Measurements from ENCODE around the gene SCN5A. TPM values are rescaled to one million over a fixed set of nuclear protein-coding genes. Genes with fewer than 3 reads are reported as not detected.

Gene SCN5A
- total RNA-seq, 1 experiment from 2014 or later: 11.5 TPM

DNA sequence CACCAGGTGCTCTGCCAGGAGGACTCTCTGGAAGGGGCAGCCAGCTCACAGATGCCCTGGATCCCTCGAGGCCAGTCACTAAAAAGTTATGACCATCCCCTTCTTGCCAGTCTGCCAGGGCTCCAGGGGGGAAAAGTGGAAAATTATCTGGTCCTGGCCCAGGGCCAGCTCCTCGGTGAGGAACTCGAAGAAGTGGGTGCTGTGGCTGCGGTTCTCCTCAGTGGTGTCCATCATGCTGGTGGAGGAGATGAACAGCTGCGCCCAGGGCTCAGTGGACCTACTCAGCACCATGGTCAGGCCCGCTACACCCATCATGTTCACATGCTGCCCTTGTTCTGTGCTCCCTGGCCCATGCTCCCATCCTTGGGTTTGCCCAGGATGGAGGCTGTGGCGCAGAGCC is 134.1 kb downstream of the SCN5A start:
- TF ChIP-seq EGR1 (IDR thresholded peaks at IDR 0.05; ENCODE audit: low read depth) (no peak), CEBPB (IDR thresholded peaks at IDR 0.05; ENCODE audit: low read depth) (no peak), ZNF274 (IDR thresholded peaks at IDR 0.05; ENCODE audit: low read depth, low read length) (no peak), ZFX (IDR thresholded peaks at IDR 0.05) (no peak), JUND (IDR thresholded peaks at IDR 0.05) (no peak), SRF (IDR thresholded peaks at IDR 0.05; ENCODE audit: low read depth) (no peak), SIN3A (IDR thresholded peaks at IDR 0.05; ENCODE audit: low read depth) (no peak), CBX3 (IDR thresholded peaks at IDR 0.05; ENCODE audit: low read depth) (no peak)
- TF ChIP-seq, protein P1, sequence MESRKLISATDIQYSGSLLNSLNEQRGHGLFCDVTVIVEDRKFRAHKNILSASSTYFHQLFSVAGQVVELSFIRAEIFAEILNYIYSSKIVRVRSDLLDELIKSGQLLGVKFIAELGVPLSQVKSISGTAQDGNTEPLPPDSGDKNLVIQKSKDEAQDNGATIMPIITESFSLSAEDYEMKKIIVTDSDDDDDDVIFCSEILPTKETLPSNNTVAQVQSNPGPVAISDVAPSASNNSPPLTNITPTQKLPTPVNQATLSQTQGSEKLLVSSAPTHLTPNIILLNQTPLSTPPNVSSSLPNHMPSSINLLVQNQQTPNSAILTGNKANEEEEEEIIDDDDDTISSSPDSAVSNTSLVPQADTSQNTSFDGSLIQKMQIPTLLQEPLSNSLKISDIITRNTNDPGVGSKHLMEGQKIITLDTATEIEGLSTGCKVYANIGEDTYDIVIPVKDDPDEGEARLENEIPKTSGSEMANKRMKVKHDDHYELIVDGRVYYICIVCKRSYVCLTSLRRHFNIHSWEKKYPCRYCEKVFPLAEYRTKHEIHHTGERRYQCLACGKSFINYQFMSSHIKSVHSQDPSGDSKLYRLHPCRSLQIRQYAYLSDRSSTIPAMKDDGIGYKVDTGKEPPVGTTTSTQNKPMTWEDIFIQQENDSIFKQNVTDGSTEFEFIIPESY (IDR thresholded peaks at IDR 0.05; ENCODE audit: extremely low read depth, insufficient replicate concordance, low read length): no peak
- TF ChIP-seq, protein P2, sequence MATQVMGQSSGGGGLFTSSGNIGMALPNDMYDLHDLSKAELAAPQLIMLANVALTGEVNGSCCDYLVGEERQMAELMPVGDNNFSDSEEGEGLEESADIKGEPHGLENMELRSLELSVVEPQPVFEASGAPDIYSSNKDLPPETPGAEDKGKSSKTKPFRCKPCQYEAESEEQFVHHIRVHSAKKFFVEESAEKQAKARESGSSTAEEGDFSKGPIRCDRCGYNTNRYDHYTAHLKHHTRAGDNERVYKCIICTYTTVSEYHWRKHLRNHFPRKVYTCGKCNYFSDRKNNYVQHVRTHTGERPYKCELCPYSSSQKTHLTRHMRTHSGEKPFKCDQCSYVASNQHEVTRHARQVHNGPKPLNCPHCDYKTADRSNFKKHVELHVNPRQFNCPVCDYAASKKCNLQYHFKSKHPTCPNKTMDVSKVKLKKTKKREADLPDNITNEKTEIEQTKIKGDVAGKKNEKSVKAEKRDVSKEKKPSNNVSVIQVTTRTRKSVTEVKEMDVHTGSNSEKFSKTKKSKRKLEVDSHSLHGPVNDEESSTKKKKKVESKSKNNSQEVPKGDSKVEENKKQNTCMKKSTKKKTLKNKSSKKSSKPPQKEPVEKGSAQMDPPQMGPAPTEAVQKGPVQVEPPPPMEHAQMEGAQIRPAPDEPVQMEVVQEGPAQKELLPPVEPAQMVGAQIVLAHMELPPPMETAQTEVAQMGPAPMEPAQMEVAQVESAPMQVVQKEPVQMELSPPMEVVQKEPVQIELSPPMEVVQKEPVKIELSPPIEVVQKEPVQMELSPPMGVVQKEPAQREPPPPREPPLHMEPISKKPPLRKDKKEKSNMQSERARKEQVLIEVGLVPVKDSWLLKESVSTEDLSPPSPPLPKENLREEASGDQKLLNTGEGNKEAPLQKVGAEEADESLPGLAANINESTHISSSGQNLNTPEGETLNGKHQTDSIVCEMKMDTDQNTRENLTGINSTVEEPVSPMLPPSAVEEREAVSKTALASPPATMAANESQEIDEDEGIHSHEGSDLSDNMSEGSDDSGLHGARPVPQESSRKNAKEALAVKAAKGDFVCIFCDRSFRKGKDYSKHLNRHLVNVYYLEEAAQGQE (IDR thresholded peaks at IDR 0.05; ENCODE audit: low read depth): no peak
- TF ChIP-seq, protein P3, sequence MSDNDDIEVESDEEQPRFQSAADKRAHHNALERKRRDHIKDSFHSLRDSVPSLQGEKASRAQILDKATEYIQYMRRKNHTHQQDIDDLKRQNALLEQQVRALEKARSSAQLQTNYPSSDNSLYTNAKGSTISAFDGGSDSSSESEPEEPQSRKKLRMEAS (IDR thresholded peaks at IDR 0.05): no peak
- TF ChIP-seq, protein P4, sequence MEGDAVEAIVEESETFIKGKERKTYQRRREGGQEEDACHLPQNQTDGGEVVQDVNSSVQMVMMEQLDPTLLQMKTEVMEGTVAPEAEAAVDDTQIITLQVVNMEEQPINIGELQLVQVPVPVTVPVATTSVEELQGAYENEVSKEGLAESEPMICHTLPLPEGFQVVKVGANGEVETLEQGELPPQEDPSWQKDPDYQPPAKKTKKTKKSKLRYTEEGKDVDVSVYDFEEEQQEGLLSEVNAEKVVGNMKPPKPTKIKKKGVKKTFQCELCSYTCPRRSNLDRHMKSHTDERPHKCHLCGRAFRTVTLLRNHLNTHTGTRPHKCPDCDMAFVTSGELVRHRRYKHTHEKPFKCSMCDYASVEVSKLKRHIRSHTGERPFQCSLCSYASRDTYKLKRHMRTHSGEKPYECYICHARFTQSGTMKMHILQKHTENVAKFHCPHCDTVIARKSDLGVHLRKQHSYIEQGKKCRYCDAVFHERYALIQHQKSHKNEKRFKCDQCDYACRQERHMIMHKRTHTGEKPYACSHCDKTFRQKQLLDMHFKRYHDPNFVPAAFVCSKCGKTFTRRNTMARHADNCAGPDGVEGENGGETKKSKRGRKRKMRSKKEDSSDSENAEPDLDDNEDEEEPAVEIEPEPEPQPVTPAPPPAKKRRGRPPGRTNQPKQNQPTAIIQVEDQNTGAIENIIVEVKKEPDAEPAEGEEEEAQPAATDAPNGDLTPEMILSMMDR (IDR thresholded peaks at IDR 0.05 in 2 of 3, conservative IDR thresholded peaks at IDR 0.05 in 1 of 3; ENCODE audit: borderline replicate concordance in 1 of 3, insufficient read depth in 1 of 3, low read depth in 2 of 3, low read length in 2 of 3): no peak
- TF ChIP-seq, protein P5, sequence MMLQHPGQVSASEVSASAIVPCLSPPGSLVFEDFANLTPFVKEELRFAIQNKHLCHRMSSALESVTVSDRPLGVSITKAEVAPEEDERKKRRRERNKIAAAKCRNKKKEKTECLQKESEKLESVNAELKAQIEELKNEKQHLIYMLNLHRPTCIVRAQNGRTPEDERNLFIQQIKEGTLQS (IDR thresholded peaks at IDR 0.05): no peak
- Histone ChIP-seq H3K79me2 (ENCODE audit: insufficient read depth, low read length) (no peaks in the 10 kb centered on the region), H3K4me1 (ENCODE audit: control insufficient read depth in 1 of 2, insufficient read depth in 2 of 2, low read length in 2 of 2) (no peaks in the 10 kb centered on the region), H3K9ac (ENCODE audit: low read length) (no peak overlapping the region), H3K27me3 (ENCODE audit: insufficient read depth, low read length) (no peaks in the 10 kb centered on the region), H2AFZ (ENCODE audit: low read depth, low read length, poor library complexity, severe bottlenecking) (no peak overlapping the region), H4K20me1 (ENCODE audit: insufficient read depth) (no peaks in the 10 kb centered on the region), H3K9me2 (ENCODE audit: insufficient read depth) (no peaks in the 10 kb centered on the region), H3K4me2 (ENCODE audit: low read length) (no peak overlapping the region), H3K27ac (ENCODE audit: low read depth, low read length) (no peak overlapping the region), H3K9me3 (ENCODE audit: control insufficient read depth in 1 of 2, insufficient read depth in 1 of 2, low read depth in 1 of 2, low read length in 2 of 2) (no peaks in the 10 kb centered on the region), H3K4me3 (replicated peaks in 1 of 2; ENCODE audit: low read depth in 1 of 2, low read length in 2 of 2) (no peak overlapping the region), H3K36me3 (ENCODE audit: control insufficient read depth in 1 of 2, insufficient read depth in 2 of 2, low read length in 2 of 2) (peaks cover 0 to 6% of the 10 kb centered on the region in 2 experiments; a peak in 1 of 4 replicates)
- ChIA-PET CTCF (no interaction called here), POLR2A (no interaction called here), RAD21 (ENCODE audit: low non-redundant PET in 1 of 2, low total read pairs in 2 of 2, uncharacterized antibody in 2 of 2, unreplicated experiment in 2 of 2) (interaction anchor here in 1 of 2 experiments (0.6 kb wide), 1 partner anchor 586 kb away, joined by 3 read pairs; no protein-coding TSS in a partner anchor)
- DNase-seq (ENCODE audit: low read depth, low spot score) (no peak), ATAC-seq (no peak)
- BruUV-seq (replicated peaks): no TSS peak
- intact Hi-C loops (cut with micrococcal nuclease): no loop called here
